OCI-LY3 (cell line): Measurements from ENCODE around the gene TMEM176A.

ENCODE experiments used
- H2AFZ ChIP-seq: fragments of 200-600, 300-600 bp; shearing (Covaris generic); 2 replicates; pipeline ENCODE4 v1.6.0; 2014; ENCODE audit warnings: antibody characterized with exemption, low read depth, low read length
- H3K27ac ChIP-seq: fragments of 200-600, 300-600 bp; sonication (generic); 2 replicates; pipeline ENCODE4 v1.5.1; 2014; ENCODE audit warnings: mild to moderate bottlenecking, low read length, moderate library complexity, mixed read lengths
- H3K27me3 ChIP-seq: fragments of 200-600, 300-600 bp; sonication (generic); 2 replicates; pipeline ENCODE4 v1.6.1; 2014; ENCODE audit warnings: low read depth, low read length, mixed read lengths
- H3K36me3 ChIP-seq: fragments of 200-600, 300-600 bp; sonication (generic); replicated peaks from 2 replicates; pipeline ENCODE3; 2014; ENCODE audit warnings: low read depth, low read length, mixed read lengths
- H3K4me1 ChIP-seq: fragments of 300-600, 200-600 bp; sonication (generic); 2 replicates; pipeline ENCODE4 v1.6.1; 2014; ENCODE audit warnings: low read length, mixed read lengths
- H3K4me2 ChIP-seq: fragments of 200-600, 300-600 bp; sonication (generic); 2 replicates; pipeline ENCODE4 v1.6.1; 2014; ENCODE audit warnings: low read length, mixed read lengths
- H3K4me3 ChIP-seq: fragments of 300-600, 200-600 bp; sonication (generic); 2 replicates; pipeline ENCODE4 v1.5.1; 2014; ENCODE audit warnings: antibody characterized with exemption, mild to moderate bottlenecking, low read length, moderate library complexity
- H3K79me2 ChIP-seq: fragments of 300-600, 200-600 bp; shearing (Covaris generic); 2 replicates; pipeline ENCODE4 v1.6.1; 2014; ENCODE audit warnings: mild to moderate bottlenecking, low read length, mixed read lengths
- H3K9ac ChIP-seq: fragments of 300-600, 200-600 bp; shearing (Covaris generic); 2 replicates; pipeline ENCODE4 v1.6.0; 2014; ENCODE audit warnings: mild to moderate bottlenecking, low read length, moderate library complexity
- H3K9me3 ChIP-seq: fragments of 200-600, 300-600 bp; shearing (Covaris generic); 2 replicates; pipeline ENCODE4 v1.6.1; 2014; ENCODE audit warnings: low read length, mixed read lengths; ENCODE audit not compliant: insufficient read depth
- H4K20me1 ChIP-seq: fragments of 200-600, 300-600 bp; sonication (generic); 2 replicates; pipeline ENCODE4 v1.6.1; 2016; ENCODE audit warnings: low read length, mixed read lengths; ENCODE audit not compliant: insufficient read depth
- CTCF ChIP-seq: fragments of 200-600, 300-600 bp; sonication (generic); IDR thresholded peaks from 2 replicates; pipeline ENCODE4 v1.5.1; 2014; ENCODE audit warnings: antibody characterized with exemption, low read length, low read depth
- EZH2phosphoT487 ChIP-seq: fragments of 200-600 bp; shearing (Covaris generic); IDR thresholded peaks from 2 replicates; pipeline ENCODE4 v1.6.1; 2018; ENCODE audit warnings: antibody characterized with exemption, mixed run types, low read depth

Gene TMEM176A

GRCh38 chr7:150823043-150823442 lies 22.5 kb downstream of the TMEM176A start:
- peaks cover 7% of the 10 kb centered on the region; the same call in 1 of the 2 replicates for H3K9me3 ChIP-seq
- H3K36me3 ChIP-seq = peaks cover 13% of the 10 kb centered on the region
- H3K27ac ChIP-seq = peak overlapping the region; percentile 99
- H2AFZ ChIP-seq = peak overlapping the region; percentile 65; the same call in 1 of the 2 replicates
- no peak overlapping the region for H3K9ac ChIP-seq
- 0 out of 2 replicates have a peak overlapping the region, but pooled peaks have one; percentile 12 for H3K4me2 ChIP-seq
- no peak for TF ChIP-seq EZH2phosphoT487
- no peak for TF ChIP-seq CTCF
- peaks cover 62% of the 10 kb centered on the region for H3K4me1 ChIP-seq
- no peaks in the 10 kb centered on the region for H4K20me1 ChIP-seq
- H3K79me2 ChIP-seq = no peaks in the 10 kb centered on the region
- H3K4me3 ChIP-seq = no peak overlapping the region
- H3K27me3 ChIP-seq = no peaks in the 10 kb centered on the region

GRCh38 chr7:150823484-150824126 lies 23.0 kb downstream of the TMEM176A start:
- Histone ChIP-seq H3K36me3 (peaks cover 10% of the 10 kb centered on the region), H3K79me2 (no peaks in the 10 kb centered on the region), H3K4me2 (no peak overlapping the region), H3K27me3 (no peaks in the 10 kb centered on the region), H3K27ac (peak overlapping the region; percentile 99), H3K9ac (no peak overlapping the region), H3K4me1 (peaks cover 57% of the 10 kb centered on the region), H2AFZ (no peak overlapping the region), H4K20me1 (no peaks in the 10 kb centered on the region), H3K9me3 (peaks cover 7% of the 10 kb centered on the region; the same call in 1 of the 2 replicates), H3K4me3 (no peak overlapping the region)
- TF ChIP-seq CTCF (no peak), EZH2phosphoT487 (no peak)

- no peaks in the 10 kb centered on the region for H3K79me2 ChIP-seq
- no peak overlapping the region for H2AFZ ChIP-seq
- peaks cover 54% of the 10 kb centered on the region for H3K4me1 ChIP-seq
- no peak overlapping the region for H3K27ac ChIP-seq
- peaks cover 10% of the 10 kb centered on the region for H3K36me3 ChIP-seq
- no peak overlapping the region for H3K9ac ChIP-seq
- no peak overlapping the region for H3K4me3 ChIP-seq
- TF ChIP-seq CTCF (no peak), EZH2phosphoT487 (no peak)
- H3K4me2 ChIP-seq = no peak overlapping the region
- no peaks in the 10 kb centered on the region for H4K20me1 ChIP-seq
- no peaks in the 10 kb centered on the region for H3K27me3 ChIP-seq
- peaks cover 7% of the 10 kb centered on the region; the same call in 1 of the 2 replicates for H3K9me3 ChIP-seq
Measured at GRCh38 chr7:150824379-150825177, 24.0 kb downstream of the TMEM176A start.

- peaks cover 39% of the 10 kb centered on the region for H3K4me1 ChIP-seq
- no peak overlapping the region for H3K27ac ChIP-seq
- no peak for TF ChIP-seq EZH2phosphoT487
- no peak for TF ChIP-seq CTCF
- no peak overlapping the region for H2AFZ ChIP-seq
- H3K4me3 ChIP-seq = no peak overlapping the region
- no peak overlapping the region for H3K9ac ChIP-seq
- H3K27me3 ChIP-seq = no peaks in the 10 kb centered on the region
- H3K79me2 ChIP-seq = no peaks in the 10 kb centered on the region
- peaks cover 7% of the 10 kb centered on the region; the same call in 1 of the 2 replicates for H3K9me3 ChIP-seq
- H3K36me3 ChIP-seq = peaks cover 10% of the 10 kb centered on the region
- H3K4me2 ChIP-seq = no peak overlapping the region
- H4K20me1 ChIP-seq = no peaks in the 10 kb centered on the region
Measured at GRCh38 chr7:150826061-150826849, 25.7 kb downstream of the TMEM176A start.
